KMS-11 (cell line): Measurements from ENCODE around the gene SAG.

Experiments
- H2AFZ ChIP-seq: fragments of 200-600 bp; sonication (generic); 2 replicates; pipeline ENCODE4 v1.6.1; 2016; ENCODE audit warnings: antibody characterized with exemption, mixed run types, low read depth
- H3K27ac ChIP-seq: fragments of 200-600 bp; sonication (generic); 2 replicates; pipeline ENCODE4 v1.6.1; 2016; ENCODE audit warnings: mild to moderate bottlenecking, mixed run types
- H3K27me3 ChIP-seq: fragments of 200-600 bp; sonication (generic); 2 replicates; pipeline ENCODE4 v1.6.1; 2017; ENCODE audit warnings: mild to moderate bottlenecking, low read depth, mixed run types, moderate library complexity; ENCODE audit not compliant: insufficient read depth
- H3K36me3 ChIP-seq: fragments of 200-600 bp; sonication (generic); 2 replicates; pipeline ENCODE4 v1.6.1; 2017; ENCODE audit warnings: mild to moderate bottlenecking, mixed run types; ENCODE audit not compliant: insufficient read depth
- H3K4me1 ChIP-seq: fragments of 200-600 bp; sonication (generic); 2 replicates; pipeline ENCODE4 v1.6.1; 2016; ENCODE audit warnings: mild to moderate bottlenecking, low read depth, mixed run types; ENCODE audit not compliant: poor library complexity, severe bottlenecking
- H3K4me2 ChIP-seq: fragments of 200-600 bp; sonication (generic); 2 replicates; pipeline ENCODE4 v1.7.0; 2016; ENCODE audit warnings: mild to moderate bottlenecking, mixed run types
- H3K4me3 ChIP-seq: fragments of 200-600 bp; sonication (generic); IDR thresholded peaks from 2 replicates; pipeline ENCODE4 v1.6.1; 2017; ENCODE audit warnings: low read depth, low read length, mixed read lengths; ENCODE audit not compliant: insufficient read depth
- H3K79me2 ChIP-seq: fragments of 200-600 bp; sonication (generic); 2 replicates; pipeline ENCODE4 v1.6.1; 2016; ENCODE audit warnings: low read depth, mixed run types; ENCODE audit not compliant: insufficient read depth
- H3K9ac ChIP-seq: fragments of 200-600 bp; sonication (generic); 2 replicates; pipeline ENCODE4 v1.6.1; 2016; ENCODE audit warnings: mild to moderate bottlenecking, mixed run types
- H4K20me1 ChIP-seq: fragments of 200-600 bp; sonication (generic); 2 replicates; pipeline ENCODE4 v1.6.1; 2016; ENCODE audit warnings: mild to moderate bottlenecking, mixed run types; ENCODE audit not compliant: insufficient read depth
- TF ChIP-seq, protein P1 (sequence below): fragments of 200-600 bp; sonication (generic); conservative IDR thresholded peaks from 2 replicates; pipeline ENCODE4 v1.6.1; 2017; ENCODE audit warnings: low read depth, mild to moderate bottlenecking, antibody characterized with exemption, low read length, moderate library complexity, mixed read lengths

The SAG gene

DNA sequence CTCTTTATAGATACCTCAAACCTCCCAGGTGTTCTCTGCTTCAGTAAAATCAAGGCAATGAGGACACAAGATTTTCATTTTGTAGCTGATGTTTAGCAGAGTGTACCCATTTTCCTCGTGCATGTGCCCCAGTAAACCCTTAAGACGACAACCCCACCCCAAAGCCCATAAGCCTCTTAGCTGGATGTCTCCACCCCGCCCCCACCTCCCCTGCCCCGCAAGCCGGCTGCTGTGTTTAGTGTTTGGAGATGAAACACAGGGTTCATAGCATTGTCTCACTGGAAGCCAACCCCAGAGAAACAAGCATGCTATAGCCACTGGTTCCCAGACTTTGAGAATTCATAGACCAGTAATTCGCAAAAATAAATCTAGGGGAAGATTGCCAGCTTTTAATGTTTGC, 5.8 kb upstream of the SAG start:
- Histone ChIP-seq H3K9ac (no peak overlapping the region), H3K36me3 (no peaks in the 10 kb centered on the region), H2AFZ (no peak overlapping the region), H3K27ac (no peak overlapping the region), H3K4me3 (no peak overlapping the region), H3K27me3 (no peaks in the 10 kb centered on the region), H3K79me2 (no peaks in the 10 kb centered on the region), H4K20me1 (no peaks in the 10 kb centered on the region), H3K4me1 (no peaks in the 10 kb centered on the region), H3K4me2 (no peak overlapping the region)
- TF ChIP-seq, protein P1, sequence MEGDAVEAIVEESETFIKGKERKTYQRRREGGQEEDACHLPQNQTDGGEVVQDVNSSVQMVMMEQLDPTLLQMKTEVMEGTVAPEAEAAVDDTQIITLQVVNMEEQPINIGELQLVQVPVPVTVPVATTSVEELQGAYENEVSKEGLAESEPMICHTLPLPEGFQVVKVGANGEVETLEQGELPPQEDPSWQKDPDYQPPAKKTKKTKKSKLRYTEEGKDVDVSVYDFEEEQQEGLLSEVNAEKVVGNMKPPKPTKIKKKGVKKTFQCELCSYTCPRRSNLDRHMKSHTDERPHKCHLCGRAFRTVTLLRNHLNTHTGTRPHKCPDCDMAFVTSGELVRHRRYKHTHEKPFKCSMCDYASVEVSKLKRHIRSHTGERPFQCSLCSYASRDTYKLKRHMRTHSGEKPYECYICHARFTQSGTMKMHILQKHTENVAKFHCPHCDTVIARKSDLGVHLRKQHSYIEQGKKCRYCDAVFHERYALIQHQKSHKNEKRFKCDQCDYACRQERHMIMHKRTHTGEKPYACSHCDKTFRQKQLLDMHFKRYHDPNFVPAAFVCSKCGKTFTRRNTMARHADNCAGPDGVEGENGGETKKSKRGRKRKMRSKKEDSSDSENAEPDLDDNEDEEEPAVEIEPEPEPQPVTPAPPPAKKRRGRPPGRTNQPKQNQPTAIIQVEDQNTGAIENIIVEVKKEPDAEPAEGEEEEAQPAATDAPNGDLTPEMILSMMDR, result no peak

GRCh38 chr2:233303252-233303651, 4.4 kb upstream of the SAG start:
- H3K4me2 ChIP-seq, result no peak overlapping the region
- no peaks in the 10 kb centered on the region for H3K36me3 ChIP-seq
- H3K4me3 ChIP-seq, result no peak overlapping the region
- H3K79me2 ChIP-seq, result no peaks in the 10 kb centered on the region
- no peaks in the 10 kb centered on the region for H4K20me1 ChIP-seq
- no peaks in the 10 kb centered on the region for H3K27me3 ChIP-seq
- no peak overlapping the region for H2AFZ ChIP-seq
- TF ChIP-seq, protein P1, result no peak
- H3K27ac ChIP-seq, result no peak overlapping the region
- H3K4me1 ChIP-seq, result no peaks in the 10 kb centered on the region
- no peak overlapping the region for H3K9ac ChIP-seq

GRCh38 chr2:233311241-233311926, 3.8 kb downstream of the SAG start:
- no peak overlapping the region for H3K27ac ChIP-seq
- H3K4me1 ChIP-seq, result no peaks in the 10 kb centered on the region
- H3K9ac ChIP-seq, result no peak overlapping the region
- H3K4me3 ChIP-seq, result no peak overlapping the region
- H3K79me2 ChIP-seq, result no peaks in the 10 kb centered on the region
- no peaks in the 10 kb centered on the region for H3K36me3 ChIP-seq
- H3K27me3 ChIP-seq, result no peaks in the 10 kb centered on the region
- no peak overlapping the region for H3K4me2 ChIP-seq
- TF ChIP-seq, protein P1, result no peak
- no peak overlapping the region for H2AFZ ChIP-seq
- H4K20me1 ChIP-seq, result no peaks in the 10 kb centered on the region

GRCh38 chr2:233312874-233313273, 5.3 kb downstream of the SAG start:
- Histone ChIP-seq H3K4me3 (no peak overlapping the region), H3K27ac (no peak overlapping the region), H3K4me2 (no peak overlapping the region), H2AFZ (no peak overlapping the region), H3K4me1 (no peaks in the 10 kb centered on the region), H3K79me2 (no peaks in the 10 kb centered on the region), H3K9ac (no peak overlapping the region), H3K27me3 (no peaks in the 10 kb centered on the region), H4K20me1 (no peaks in the 10 kb centered on the region), H3K36me3 (no peaks in the 10 kb centered on the region)
- TF ChIP-seq, protein P1, result no peak
